HepG2 (cell line): ENCODE results near the gene RAP2A. TPM values are rescaled to one million over a fixed set of nuclear protein-coding genes. Genes with fewer than 3 reads are reported as not detected.

Experiments used
- ATAC-seq: fragments of 200-7000 bp; cut with Tn5 transposase; 3 replicates; pipeline ENCODE4 v1.9.1; 2020; ENCODE audit warnings: mild to moderate bottlenecking, moderate library complexity
- BruUV-seq: library from RNA; stranded (reverse); fragments of 400-500 nt; replicated peaks from 2 replicates; lab custom pipeline; 2021; lab: Mats Ljungman, UMichigan
- CTCF ChIA-PET: fragments of 300-600 bp; formaldehyde crosslinking; extraction: SDS; loops from one replicate; lab custom pipeline; 2021; ENCODE audit warnings: low total read pairs, inconsistent platforms, low intra/inter-chr PET ratio; lab: Yijun Ruan, JAX
- POLR2A ChIA-PET: fragments of 350-600 bp; sonication (Branson Sonifier 250); formaldehyde crosslinking; loops from one replicate; lab custom pipeline; 2020; ENCODE audit warnings: antibody characterized with exemption, inconsistent platforms; lab: Yijun Ruan, JAX
- DNase-seq: peaks from one replicate; pipeline ENCODE4 v3.0.0-alpha.2; 2015; ENCODE audit warnings: low spot score
- FAIRE-seq: peaks from 3 replicates; lab custom pipeline; 2011; peaks lifted over from hg19 to GRCh38; lab: Jason Lieb, UNC
- H2AFZ ChIP-seq: one replicate; pipeline ENCODE4 v1.6.1; 2011; ENCODE audit warnings: low read length, inconsistent platforms
- H3K27ac ChIP-seq: fragments of 300-600 bp; 3 replicates; pipeline ENCODE4 v1.8.0; 2011; ENCODE audit warnings: mixed run types, mild to moderate bottlenecking, mixed read lengths, low read length, inconsistent platforms; ENCODE audit not compliant: insufficient read depth; ENCODE audit errors: extremely low read length
- H3K27me3 ChIP-seq, 2 experiments: fragments of 200-600 bp in 1 of 2; 2 replicates in 1 of 2; 3 replicates in 1 of 2; pipeline versions ENCODE4 v1.6.0 to v1.8.0; 2011; ENCODE audit warnings: low read length in 2 of 2, mild to moderate bottlenecking in 2 of 2, moderate library complexity in 2 of 2, inconsistent platforms in 1 of 2; ENCODE audit not compliant: insufficient read depth in 2 of 2, control insufficient read depth in 1 of 2
- H3K36me3 ChIP-seq, 2 experiments: fragments of 200-600 bp in 1 of 2; replicated peaks in 1 of 2; 2 replicates in 1 of 2; 3 replicates in 1 of 2; pipeline versions ENCODE4 v1.5.1 to v1.8.0; 2011; ENCODE audit warnings: low read length in 2 of 2, inconsistent platforms in 1 of 2; ENCODE audit not compliant: insufficient read depth in 2 of 2, control insufficient read depth in 1 of 2
- H3K4me1 ChIP-seq: 2 replicates; pipeline ENCODE4 v1.5.1; 2012; ENCODE audit warnings: low read length, inconsistent platforms; ENCODE audit not compliant: insufficient read depth
- H3K4me2 ChIP-seq: 2 replicates; pipeline ENCODE4 v1.6.0; 2011; ENCODE audit warnings: low read depth, low read length, inconsistent platforms
- H3K4me3 ChIP-seq, 3 experiments: fragments of 200-600 bp in 1 of 3; sonication (generic), shearing (Covaris generic) in 1 of 3; replicated peaks in 1 of 3; 2 replicates each; pipeline ENCODE4 v1.5.1; 2011 to 2016; ENCODE audit warnings: low read length in 3 of 3, inconsistent platforms in 2 of 3, low read depth in 2 of 3, mild to moderate bottlenecking in 2 of 3, control low read depth in 1 of 3, mixed read lengths in 1 of 3; ENCODE audit not compliant: insufficient read depth in 1 of 3
- H3K79me2 ChIP-seq: one replicate; pipeline ENCODE4 v1.6.1; 2011; ENCODE audit warnings: low read length, inconsistent platforms; ENCODE audit not compliant: insufficient read depth
- H3K9ac ChIP-seq: 2 replicates; pipeline ENCODE4 v1.6.0; 2011; ENCODE audit warnings: mild to moderate bottlenecking, low read depth, low read length, inconsistent platforms; ENCODE audit not compliant: insufficient read depth
- H3K9me3 ChIP-seq: 2 replicates; pipeline ENCODE4 v1.5.1; 2012; ENCODE audit warnings: mild to moderate bottlenecking, low read length
- H4K20me1 ChIP-seq: 2 replicates; pipeline ENCODE4 v1.6.0; 2011; ENCODE audit warnings: inconsistent platforms, mild to moderate bottlenecking, low read length, moderate library complexity; ENCODE audit not compliant: insufficient read depth
- ARNTL ChIP-seq: sonication (generic); formaldehyde crosslinking; IDR thresholded peaks from 2 replicates; pipeline ENCODE4 v1.4.0; 2020; ENCODE audit warnings: mild to moderate bottlenecking, missing genetic modification reagents
- ATF1 ChIP-seq: IDR thresholded peaks from 2 replicates; pipeline ENCODE4 v1.6.1; 2016; ENCODE audit warnings: mild to moderate bottlenecking, control low read depth
- HNRNPL ChIP-seq: fragments of 200-400 bp; formaldehyde crosslinking; IDR thresholded peaks from 2 replicates; pipeline ENCODE4 v1.6.1; 2017; ENCODE audit warnings: mild to moderate bottlenecking, low read depth, low read length
- IRF2 ChIP-seq: IDR thresholded peaks from 2 replicates; pipeline ENCODE4 v1.6.1; 2018; ENCODE audit warnings: missing genetic modification reagents, missing compliant biosample characterization
- NPAS2 ChIP-seq: sonication (generic); formaldehyde crosslinking; IDR thresholded peaks from 2 replicates; pipeline ENCODE4 v1.8.0; 2022; ENCODE audit warnings: mild to moderate bottlenecking, missing genetic modification reagents, borderline replicate concordance
- SP1 ChIP-seq, 2 experiments: fragments of 450-650 bp in 1 of 2; sonication (generic) in 1 of 2; formaldehyde crosslinking in 1 of 2; IDR thresholded peaks; 2 replicates each; pipeline versions ENCODE4 v1.4.0 to v1.6.1; 2016 to 2020; ENCODE audit warnings: missing genetic modification reagents in 1 of 2
- ZFP36L1 ChIP-seq: sonication (generic); formaldehyde crosslinking; IDR thresholded peaks from 2 replicates; pipeline ENCODE4 v1.8.0; 2022; ENCODE audit warnings: mild to moderate bottlenecking, missing genetic modification reagents, moderate library complexity
- ZNF225 ChIP-seq: sonication (generic); formaldehyde crosslinking; IDR thresholded peaks from 2 replicates; pipeline ENCODE4 v1.4.0; 2020; ENCODE audit warnings: mild to moderate bottlenecking, missing genetic modification reagents
- ZNF296 ChIP-seq: sonication (generic); formaldehyde crosslinking; conservative IDR thresholded peaks from 2 replicates; pipeline ENCODE4 v1.5.0; 2020; ENCODE audit warnings: mild to moderate bottlenecking, missing genetic modification reagents
- ZNF563 ChIP-seq: sonication (generic); formaldehyde crosslinking; IDR thresholded peaks from 2 replicates; pipeline ENCODE4 v1.8.0; 2022; ENCODE audit warnings: mild to moderate bottlenecking, moderate library complexity, missing genetic modification reagents
- WGBS: methylation state at CpG from one replicate; pipeline ENCODE4 v1.1.6; 2017; ENCODE audit warnings: low lambda C conversion rate; 5-methylcytosine and 5-hydroxymethylcytosine counted together
- in situ Hi-C: cut with HindIII; loops from 2 replicates; pipeline ENCODE4 v1.10.0; 2017; ENCODE audit warnings: low pct_unique_long_range_greater_than_20kb; ENCODE audit not compliant: extremely low pct_ligation_motif_present
- intact Hi-C: fragments of 100-400 bp; cut with micrococcal nuclease; formaldehyde crosslinking; loops from one replicate; pipeline ENCODE4 v1.10.0; 2022; ENCODE audit not compliant: unreplicated experiment
- polyA plus RNA-seq, 8 experiments: library from polyadenylated mRNA; depleted of rRNA in 3 of 8; stranded (reverse) in 7 of 8; unstranded in 1 of 8; fragments of >200 nt; fragmentation: Illumina TruSeq in 4 of 8; extraction: Trizol in 4 of 8; gene quantifications; 2 replicates each; pipeline versions ENCODE4 v1.2.1 to v1.2.3, GENCODE V29; 2011 to 2016; ENCODE audit warnings: low read depth in 4 of 8, missing spikeins in 1 of 8, mixed read lengths in 1 of 8; ENCODE audit not compliant: insufficient read depth in 1 of 8
- total RNA-seq, 5 experiments: library from RNA; depleted of rRNA; stranded (reverse); fragments of >200 nt; fragmentation: Illumina TruSeq; extraction: Trizol; gene quantifications; 2 replicates each; pipeline ENCODE4 v1.2.3, GENCODE V29; 2016; ENCODE audit warnings: low read depth in 1 of 5
- TF ChIP-seq, protein P1 (sequence below), 2 experiments: sonication (generic) in 1 of 2; formaldehyde crosslinking in 1 of 2; IDR thresholded peaks; 2 replicates each; pipeline versions ENCODE4 v1.6.1 to v1.9.0; 2014 to 2022; ENCODE audit warnings: antibody characterized with exemption in 1 of 2, borderline replicate concordance in 1 of 2, inconsistent platforms in 1 of 2, low read depth in 1 of 2, missing genetic modification reagents in 1 of 2
- TF ChIP-seq, protein P2 (sequence below): IDR thresholded peaks from 2 replicates; pipeline ENCODE4 v1.6.1; 2016
- TF ChIP-seq, protein P3 (sequence below): sonication (generic); formaldehyde crosslinking; IDR thresholded peaks from 2 replicates; pipeline ENCODE4 v1.4.0; 2020; ENCODE audit warnings: missing genetic modification reagents

RAP2A gene
- total and polyA plus RNA-seq, 2 of the 13 experiments (the other 11 are each of a cell fraction or from before 2014, with no cell fraction given) = 9.9 to 23.1 TPM

DNA sequence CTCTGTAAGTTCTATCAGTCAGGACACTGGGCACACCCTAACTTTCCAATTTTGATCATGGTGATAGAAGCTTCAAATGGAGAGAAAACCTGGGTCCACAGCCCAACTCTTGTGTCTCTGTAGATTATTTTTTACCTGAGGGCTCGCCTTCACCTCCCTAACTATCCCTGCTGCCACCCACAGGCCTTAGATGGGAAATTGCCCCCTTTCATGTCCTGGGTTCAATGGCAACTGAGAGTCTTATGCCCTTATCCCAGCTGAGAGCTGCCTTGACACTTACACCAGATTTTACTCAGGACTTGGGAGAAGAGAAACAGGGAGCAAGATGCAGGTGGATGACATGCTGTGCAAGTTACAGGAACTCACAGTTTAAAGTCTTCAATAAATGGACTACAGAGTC, 81.7 kb downstream of the RAP2A start:
- no peak overlapping the region for H3K9ac ChIP-seq
- no peak overlapping the region for H3K4me3 ChIP-seq
- ATAC-seq (no peak; the same call in 2 of the 3 replicates), FAIRE-seq (no peak), DNase-seq (no peak)
- POLR2A ChIA-PET = no interaction called here
- no peaks in the 10 kb centered on the region for H3K36me3 ChIP-seq
- no peaks in the 10 kb centered on the region; a peak in 1 of 5 replicates for H3K27me3 ChIP-seq
- no peak overlapping the region for H3K4me2 ChIP-seq
- H3K79me2 ChIP-seq = no peaks in the 10 kb centered on the region
- no peak overlapping the region for H3K27ac ChIP-seq
- BruUV-seq = no TSS peak
- H3K9me3 ChIP-seq = peaks cover 6% of the 10 kb centered on the region; the same call in 1 of the 2 replicates
- H3K4me1 ChIP-seq = no peaks in the 10 kb centered on the region
- H4K20me1 ChIP-seq = no peaks in the 10 kb centered on the region
- no peak for TF ChIP-seq NPAS2 (CRISPR knock-in tag)
- TF ChIP-seq, protein P1, sequence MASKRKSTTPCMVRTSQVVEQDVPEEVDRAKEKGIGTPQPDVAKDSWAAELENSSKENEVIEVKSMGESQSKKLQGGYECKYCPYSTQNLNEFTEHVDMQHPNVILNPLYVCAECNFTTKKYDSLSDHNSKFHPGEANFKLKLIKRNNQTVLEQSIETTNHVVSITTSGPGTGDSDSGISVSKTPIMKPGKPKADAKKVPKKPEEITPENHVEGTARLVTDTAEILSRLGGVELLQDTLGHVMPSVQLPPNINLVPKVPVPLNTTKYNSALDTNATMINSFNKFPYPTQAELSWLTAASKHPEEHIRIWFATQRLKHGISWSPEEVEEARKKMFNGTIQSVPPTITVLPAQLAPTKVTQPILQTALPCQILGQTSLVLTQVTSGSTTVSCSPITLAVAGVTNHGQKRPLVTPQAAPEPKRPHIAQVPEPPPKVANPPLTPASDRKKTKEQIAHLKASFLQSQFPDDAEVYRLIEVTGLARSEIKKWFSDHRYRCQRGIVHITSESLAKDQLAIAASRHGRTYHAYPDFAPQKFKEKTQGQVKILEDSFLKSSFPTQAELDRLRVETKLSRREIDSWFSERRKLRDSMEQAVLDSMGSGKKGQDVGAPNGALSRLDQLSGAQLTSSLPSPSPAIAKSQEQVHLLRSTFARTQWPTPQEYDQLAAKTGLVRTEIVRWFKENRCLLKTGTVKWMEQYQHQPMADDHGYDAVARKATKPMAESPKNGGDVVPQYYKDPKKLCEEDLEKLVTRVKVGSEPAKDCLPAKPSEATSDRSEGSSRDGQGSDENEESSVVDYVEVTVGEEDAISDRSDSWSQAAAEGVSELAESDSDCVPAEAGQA (IDR thresholded peaks at IDR 0.05; ENCODE audit: low read depth) = no peak
- TF ChIP-seq, protein P1 (CRISPR knock-in tag; IDR thresholded peaks at IDR 0.05; ENCODE audit: borderline replicate concordance) = no peak
- no peak for TF ChIP-seq ZNF296 (CRISPR knock-in tag)
- TF ChIP-seq ZFP36L1 (CRISPR knock-in tag) = no peak
- TF ChIP-seq, protein P2, sequence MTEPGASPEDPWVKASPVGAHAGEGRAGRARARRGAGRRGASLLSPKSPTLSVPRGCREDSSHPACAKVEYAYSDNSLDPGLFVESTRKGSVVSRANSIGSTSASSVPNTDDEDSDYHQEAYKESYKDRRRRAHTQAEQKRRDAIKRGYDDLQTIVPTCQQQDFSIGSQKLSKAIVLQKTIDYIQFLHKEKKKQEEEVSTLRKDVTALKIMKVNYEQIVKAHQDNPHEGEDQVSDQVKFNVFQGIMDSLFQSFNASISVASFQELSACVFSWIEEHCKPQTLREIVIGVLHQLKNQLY (CRISPR knock-in tag) = no peak
- no peak for TF ChIP-seq ATF1
- TF ChIP-seq SP1 (IDR thresholded peaks at IDR 0.05) = no peak
- TF ChIP-seq SP1 (CRISPR knock-in tag; IDR thresholded peaks at IDR 0.05) = no peak
- no peak for TF ChIP-seq ARNTL
- no peak for TF ChIP-seq ZNF563 (CRISPR knock-in tag)
- TF ChIP-seq ZNF225 (CRISPR knock-in tag) = no peak
- TF ChIP-seq HNRNPL = no peak
- TF ChIP-seq, protein P3, sequence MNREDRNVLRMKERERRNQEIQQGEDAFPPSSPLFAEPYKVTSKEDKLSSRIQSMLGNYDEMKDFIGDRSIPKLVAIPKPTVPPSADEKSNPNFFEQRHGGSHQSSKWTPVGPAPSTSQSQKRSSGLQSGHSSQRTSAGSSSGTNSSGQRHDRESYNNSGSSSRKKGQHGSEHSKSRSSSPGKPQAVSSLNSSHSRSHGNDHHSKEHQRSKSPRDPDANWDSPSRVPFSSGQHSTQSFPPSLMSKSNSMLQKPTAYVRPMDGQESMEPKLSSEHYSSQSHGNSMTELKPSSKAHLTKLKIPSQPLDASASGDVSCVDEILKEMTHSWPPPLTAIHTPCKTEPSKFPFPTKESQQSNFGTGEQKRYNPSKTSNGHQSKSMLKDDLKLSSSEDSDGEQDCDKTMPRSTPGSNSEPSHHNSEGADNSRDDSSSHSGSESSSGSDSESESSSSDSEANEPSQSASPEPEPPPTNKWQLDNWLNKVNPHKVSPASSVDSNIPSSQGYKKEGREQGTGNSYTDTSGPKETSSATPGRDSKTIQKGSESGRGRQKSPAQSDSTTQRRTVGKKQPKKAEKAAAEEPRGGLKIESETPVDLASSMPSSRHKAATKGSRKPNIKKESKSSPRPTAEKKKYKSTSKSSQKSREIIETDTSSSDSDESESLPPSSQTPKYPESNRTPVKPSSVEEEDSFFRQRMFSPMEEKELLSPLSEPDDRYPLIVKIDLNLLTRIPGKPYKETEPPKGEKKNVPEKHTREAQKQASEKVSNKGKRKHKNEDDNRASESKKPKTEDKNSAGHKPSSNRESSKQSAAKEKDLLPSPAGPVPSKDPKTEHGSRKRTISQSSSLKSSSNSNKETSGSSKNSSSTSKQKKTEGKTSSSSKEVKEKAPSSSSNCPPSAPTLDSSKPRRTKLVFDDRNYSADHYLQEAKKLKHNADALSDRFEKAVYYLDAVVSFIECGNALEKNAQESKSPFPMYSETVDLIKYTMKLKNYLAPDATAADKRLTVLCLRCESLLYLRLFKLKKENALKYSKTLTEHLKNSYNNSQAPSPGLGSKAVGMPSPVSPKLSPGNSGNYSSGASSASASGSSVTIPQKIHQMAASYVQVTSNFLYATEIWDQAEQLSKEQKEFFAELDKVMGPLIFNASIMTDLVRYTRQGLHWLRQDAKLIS = no peak
- TF ChIP-seq IRF2 (CRISPR knock-in tag) = no peak
- 8% methylated on average over 1 of the region's 1 CpG for WGBS
- in situ Hi-C loops = no loop called here
- CTCF ChIA-PET = no interaction called here
- intact Hi-C loops = loop anchor here (1.0 kb wide), 1 partner anchor 22 kb away; no protein-coding TSS in a partner anchor
- no peak overlapping the region for H2AFZ ChIP-seq
